GM12891 (cell line): ENCODE results near the gene USP25.

ENCODE experiments used
- POLR2A ChIP-seq: IDR thresholded peaks from 2 replicates; pipeline ENCODE4 v1.6.1; 2011; ENCODE audit warnings: low read depth, low read length, control low read depth
- POLR2AphosphoS5 ChIP-seq: IDR thresholded peaks from 2 replicates; pipeline ENCODE4 v1.6.1; 2011; ENCODE audit warnings: low read depth, low read length, control low read depth
- POU2F2 ChIP-seq: IDR thresholded peaks from 2 replicates; pipeline ENCODE4 v1.6.1; 2011; ENCODE audit warnings: low read depth, mild to moderate bottlenecking, control low read depth, low read length, moderate library complexity
- TAF1 ChIP-seq: IDR thresholded peaks from 2 replicates; pipeline ENCODE4 v1.6.1; 2011; ENCODE audit warnings: low read depth, low read length, control low read depth

DNA sequence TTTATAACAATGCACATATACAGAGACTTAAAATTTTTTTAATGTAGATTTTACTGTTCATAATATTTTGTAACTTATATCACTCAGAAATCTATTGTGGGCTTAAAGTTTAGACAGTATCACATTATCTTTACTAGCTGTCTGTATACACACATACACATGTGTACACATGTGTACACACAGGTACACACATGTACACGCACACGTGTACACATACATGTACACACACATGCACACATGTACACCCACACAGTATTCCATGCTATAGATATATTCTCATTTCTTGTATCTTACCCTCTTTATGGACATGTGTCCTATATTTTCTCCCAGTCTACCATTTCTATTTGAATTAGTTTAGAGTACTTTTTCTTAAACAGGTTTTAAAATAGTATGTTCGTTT is 123.3 kb downstream of the USP25 start:
- TF ChIP-seq POLR2A (no peak), TAF1 (no peak), POLR2AphosphoS5 (no peak), POU2F2 (no peak)
